HepG2 (cell line): ENCODE measurements around the gene TBC1D24. TPM values are rescaled to one million over a fixed set of nuclear protein-coding genes. Genes with fewer than 3 reads are reported as not detected.

Experiments used
- ATAC-seq: fragments of 200-7000 bp; cut with Tn5 transposase; 3 replicates; pipeline ENCODE4 v1.9.1; 2020; ENCODE audit warnings: mild to moderate bottlenecking, moderate library complexity
- BruUV-seq: library from RNA; stranded (reverse); fragments of 400-500 nt; replicated peaks from 2 replicates; lab custom pipeline; 2021; lab: Mats Ljungman, UMichigan
- CTCF ChIA-PET: fragments of 300-600 bp; formaldehyde crosslinking; extraction: SDS; loops from one replicate; lab custom pipeline; 2021; ENCODE audit warnings: low total read pairs, inconsistent platforms, low intra/inter-chr PET ratio; lab: Yijun Ruan, JAX
- POLR2A ChIA-PET: fragments of 350-600 bp; sonication (Branson Sonifier 250); formaldehyde crosslinking; loops from one replicate; lab custom pipeline; 2020; ENCODE audit warnings: antibody characterized with exemption, inconsistent platforms; lab: Yijun Ruan, JAX
- DNase-seq: peaks from one replicate; pipeline ENCODE4 v3.0.0-alpha.2; 2015; ENCODE audit warnings: low spot score
- FAIRE-seq: peaks from 3 replicates; lab custom pipeline; 2011; peaks lifted over from hg19 to GRCh38; lab: Jason Lieb, UNC
- H2AFZ ChIP-seq: one replicate; pipeline ENCODE4 v1.6.1; 2011; ENCODE audit warnings: low read length, inconsistent platforms
- H3K27ac ChIP-seq: fragments of 300-600 bp; 3 replicates; pipeline ENCODE4 v1.8.0; 2011; ENCODE audit warnings: mixed run types, mild to moderate bottlenecking, mixed read lengths, low read length, inconsistent platforms; ENCODE audit not compliant: insufficient read depth; ENCODE audit errors: extremely low read length
- H3K27me3 ChIP-seq, 2 experiments: fragments of 200-600 bp in 1 of 2; 2 replicates in 1 of 2; 3 replicates in 1 of 2; pipeline versions ENCODE4 v1.6.0 to v1.8.0; 2011; ENCODE audit warnings: low read length in 2 of 2, mild to moderate bottlenecking in 2 of 2, moderate library complexity in 2 of 2, inconsistent platforms in 1 of 2; ENCODE audit not compliant: insufficient read depth in 2 of 2, control insufficient read depth in 1 of 2
- H3K36me3 ChIP-seq, 2 experiments: fragments of 200-600 bp in 1 of 2; replicated peaks in 1 of 2; 2 replicates in 1 of 2; 3 replicates in 1 of 2; pipeline versions ENCODE4 v1.5.1 to v1.8.0; 2011; ENCODE audit warnings: low read length in 2 of 2, inconsistent platforms in 1 of 2; ENCODE audit not compliant: insufficient read depth in 2 of 2, control insufficient read depth in 1 of 2
- H3K4me1 ChIP-seq: 2 replicates; pipeline ENCODE4 v1.5.1; 2012; ENCODE audit warnings: low read length, inconsistent platforms; ENCODE audit not compliant: insufficient read depth
- H3K4me2 ChIP-seq: 2 replicates; pipeline ENCODE4 v1.6.0; 2011; ENCODE audit warnings: low read depth, low read length, inconsistent platforms
- H3K4me3 ChIP-seq, 3 experiments: fragments of 200-600 bp in 1 of 3; sonication (generic), shearing (Covaris generic) in 1 of 3; replicated peaks in 1 of 3; 2 replicates each; pipeline ENCODE4 v1.5.1; 2011 to 2016; ENCODE audit warnings: low read length in 3 of 3, inconsistent platforms in 2 of 3, low read depth in 2 of 3, mild to moderate bottlenecking in 2 of 3, control low read depth in 1 of 3, mixed read lengths in 1 of 3; ENCODE audit not compliant: insufficient read depth in 1 of 3
- H3K79me2 ChIP-seq: one replicate; pipeline ENCODE4 v1.6.1; 2011; ENCODE audit warnings: low read length, inconsistent platforms; ENCODE audit not compliant: insufficient read depth
- H3K9ac ChIP-seq: 2 replicates; pipeline ENCODE4 v1.6.0; 2011; ENCODE audit warnings: mild to moderate bottlenecking, low read depth, low read length, inconsistent platforms; ENCODE audit not compliant: insufficient read depth
- H3K9me3 ChIP-seq: 2 replicates; pipeline ENCODE4 v1.5.1; 2012; ENCODE audit warnings: mild to moderate bottlenecking, low read length
- H4K20me1 ChIP-seq: 2 replicates; pipeline ENCODE4 v1.6.0; 2011; ENCODE audit warnings: inconsistent platforms, mild to moderate bottlenecking, low read length, moderate library complexity; ENCODE audit not compliant: insufficient read depth
- ELF4 ChIP-seq: sonication (generic); formaldehyde crosslinking; IDR thresholded peaks from 2 replicates; pipeline ENCODE4 v1.5.0; 2020; ENCODE audit warnings: missing genetic modification reagents, mild to moderate bottlenecking, moderate library complexity, borderline replicate concordance
- MAX ChIP-seq: IDR thresholded peaks from 2 replicates; pipeline ENCODE4 v1.6.1; 2012; ENCODE audit warnings: inconsistent platforms
- MIER2 ChIP-seq: IDR thresholded peaks from 2 replicates; pipeline ENCODE4 v1.6.1; 2016; ENCODE audit warnings: missing biosample characterization, missing genetic modification reagents
- POLR2A ChIP-seq, 2 experiments: IDR thresholded peaks; 2 replicates each; pipeline ENCODE4 v1.6.1; 2011; ENCODE audit warnings: low read depth in 2 of 2, low read length in 2 of 2, mild to moderate bottlenecking in 1 of 2, moderate library complexity in 1 of 2; ENCODE audit not compliant: insufficient read depth in 1 of 2
- PPARG ChIP-seq: conservative IDR thresholded peaks from 2 replicates; pipeline ENCODE4 v1.6.1; 2016; ENCODE audit warnings: missing biosample characterization, missing genetic modification reagents
- SSRP1 ChIP-seq: IDR thresholded peaks from 2 replicates; pipeline ENCODE4 v1.6.1; 2016; ENCODE audit warnings: control low read depth
- ZBTB40 ChIP-seq, 2 experiments: fragments of 450-650 bp in 1 of 2; sonication (generic) in 1 of 2; formaldehyde crosslinking in 1 of 2; IDR thresholded peaks; 2 replicates each; pipeline versions ENCODE4 v1.6.1 to v1.8.0; 2016 to 2022; ENCODE audit warnings: antibody characterized with exemption in 1 of 2, mild to moderate bottlenecking in 1 of 2, missing genetic modification reagents in 1 of 2
- ZNF18 ChIP-seq: sonication (generic); formaldehyde crosslinking; IDR thresholded peaks from 2 replicates; pipeline ENCODE4 v1.8.0; 2022; ENCODE audit warnings: mild to moderate bottlenecking, missing genetic modification reagents; ENCODE audit not compliant: insufficient replicate concordance
- ZNF780A ChIP-seq: sonication (generic); formaldehyde crosslinking; IDR thresholded peaks from 2 replicates; pipeline ENCODE4 v1.8.0; 2022; ENCODE audit warnings: mild to moderate bottlenecking, missing genetic modification reagents, moderate library complexity
- ZNF790 ChIP-seq: sonication (generic); formaldehyde crosslinking; IDR thresholded peaks from 2 replicates; pipeline ENCODE4 v1.8.0; 2022; ENCODE audit warnings: missing genetic modification reagents, mild to moderate bottlenecking, borderline replicate concordance
- ZSCAN29 ChIP-seq: sonication (generic); formaldehyde crosslinking; conservative IDR thresholded peaks from 2 replicates; pipeline ENCODE4 v1.4.0; 2020; ENCODE audit warnings: mild to moderate bottlenecking, missing genetic modification reagents
- WGBS: methylation state at CpG from one replicate; pipeline ENCODE4 v1.1.6; 2017; ENCODE audit warnings: low lambda C conversion rate; 5-methylcytosine and 5-hydroxymethylcytosine counted together
- in situ Hi-C: cut with HindIII; loops from 2 replicates; pipeline ENCODE4 v1.10.0; 2017; ENCODE audit warnings: low pct_unique_long_range_greater_than_20kb; ENCODE audit not compliant: extremely low pct_ligation_motif_present
- intact Hi-C: fragments of 100-400 bp; cut with micrococcal nuclease; formaldehyde crosslinking; loops from one replicate; pipeline ENCODE4 v1.10.0; 2022; ENCODE audit not compliant: unreplicated experiment
- polyA plus RNA-seq, 8 experiments: library from polyadenylated mRNA; depleted of rRNA in 3 of 8; stranded (reverse) in 7 of 8; unstranded in 1 of 8; fragments of >200 nt; fragmentation: Illumina TruSeq in 4 of 8; extraction: Trizol in 4 of 8; gene quantifications; 2 replicates each; pipeline versions ENCODE4 v1.2.1 to v1.2.3, GENCODE V29; 2011 to 2016; ENCODE audit warnings: low read depth in 4 of 8, missing spikeins in 1 of 8, mixed read lengths in 1 of 8; ENCODE audit not compliant: insufficient read depth in 1 of 8
- total RNA-seq, 5 experiments: library from RNA; depleted of rRNA; stranded (reverse); fragments of >200 nt; fragmentation: Illumina TruSeq; extraction: Trizol; gene quantifications; 2 replicates each; pipeline ENCODE4 v1.2.3, GENCODE V29; 2016; ENCODE audit warnings: low read depth in 1 of 5

Gene TBC1D24
- total and polyA plus RNA-seq, 2 of the 13 experiments (the other 11 are each of a cell fraction or from before 2014, with no cell fraction given): 7.7 to 13.7 TPM

GRCh38 chr16:2483939-2484897, 9.3 kb downstream of the TBC1D24 start:
- POLR2A ChIA-PET: interaction anchor here (0.9 to 1.6 kb wide), 4 partner anchors 9 to 329 kb away, joined by 4 to 9 read pairs (median 5); partner anchors contain the start of genes TBC1D24, TEDC2 and TRAF7
- Histone ChIP-seq H4K20me1 (peaks cover 31% of the 10 kb centered on the region), H3K9ac (peak overlapping the region; percentile 58), H3K79me2 (peaks cover 43% of the 10 kb centered on the region), H2AFZ (no peak overlapping the region), H3K27ac (peak overlapping the region; percentile 72), H3K9me3 (no peaks in the 10 kb centered on the region), H3K36me3 (peaks cover 0 to 4% of the 10 kb centered on the region in 2 experiments; a peak in 1 of 5 replicates), H3K4me3 (peak overlapping the region; percentile 15 to 59 (median 35); a peak in 4 of 6 replicates), H3K4me1 (peaks cover 56% of the 10 kb centered on the region), H3K27me3 (no peaks in the 10 kb centered on the region), H3K4me2 (peak overlapping the region; percentile 84)
- CTCF ChIA-PET: no interaction called here
- intact Hi-C loops (no loop called here), in situ Hi-C loops (no loop called here)
- no peak for FAIRE-seq
- BruUV-seq: no TSS peak
- DNase-seq: no peak
- ATAC-seq: peak; percentile 50
- WGBS: 59% methylated on average over 11 of the region's 16 CpGs
- TF ChIP-seq ZSCAN29 (CRISPR knock-in tag) (no peak), POLR2A (IDR thresholded peaks at IDR 0.05; ENCODE audit: insufficient read depth in 1 of 2, low read depth in 2 of 2, low read length in 2 of 2) (no peak), ZNF18 (CRISPR knock-in tag) (no peak), SSRP1 (CRISPR knock-in tag) (0 out of 2 replicates have a peak, but pooled peaks have one; percentile 27), ZNF790 (CRISPR knock-in tag) (no peak), ZBTB40 (IDR thresholded peaks at IDR 0.05) (no peak), ZBTB40 (CRISPR knock-in tag; IDR thresholded peaks at IDR 0.05) (no peak), MAX (peak; percentile 1; the same call in 1 of the 2 replicates), ELF4 (CRISPR knock-in tag) (no peak), PPARG (CRISPR knock-in tag) (no peak), ZNF780A (CRISPR knock-in tag) (0 out of 2 replicates have a peak, but pooled peaks have one; percentile 12), MIER2 (CRISPR knock-in tag) (no peak)
